CD8-positive, alpha-beta memory T cell (primary cell): ENCODE measurements around the gene PLAC9. TPM values are rescaled to one million over a fixed set of nuclear protein-coding genes. Genes with fewer than 3 reads are reported as not detected.
A peak's percentile ranks its signal among the peaks of the same experiment; 100 is the strongest.

ENCODE experiments used
- CTCF ChIA-PET: fragments of 350-600 bp; sonication (Branson Sonifier 250); formaldehyde crosslinking; loops from one replicate; lab custom pipeline; 2021; ENCODE audit warnings: antibody characterized with exemption; lab: Charles Lee
- POLR2A ChIA-PET: fragments of 350-600 bp; sonication (Branson Sonifier 250); formaldehyde crosslinking; loops from one replicate; lab custom pipeline; 2021; ENCODE audit warnings: antibody characterized with exemption; lab: Charles Lee
- DNase-seq, 5 donors: peaks; one replicate each; pipeline versions ENCODE4 v3.0.0 to v3.0.0-alpha.2; 2020 to 2022; ENCODE audit warnings: mixed read lengths in 1 of 5
- H3K27ac ChIP-seq: one replicate; pipeline ENCODE4 v1.7.0; 2013; ENCODE audit warnings: low read depth, mild to moderate bottlenecking, low read length, moderate library complexity
- H3K27me3 ChIP-seq: 2 replicates; pipeline ENCODE4 v1.7.0; 2013; ENCODE audit warnings: low read length, mild to moderate bottlenecking; ENCODE audit not compliant: insufficient read depth, poor library complexity, severe bottlenecking
- H3K36me3 ChIP-seq: 2 replicates; pipeline ENCODE4 v1.7.0; 2013; ENCODE audit warnings: mild to moderate bottlenecking, low read length, moderate library complexity; ENCODE audit not compliant: insufficient read depth
- H3K4me1 ChIP-seq: 2 replicates; pipeline ENCODE4 v1.7.0; 2013; ENCODE audit warnings: mild to moderate bottlenecking, low read length, moderate library complexity; ENCODE audit not compliant: insufficient read depth
- H3K4me3 ChIP-seq: 2 replicates; pipeline ENCODE4 v1.7.0; 2013; ENCODE audit warnings: mild to moderate bottlenecking, low read length
- H3K9me3 ChIP-seq: 2 replicates; pipeline ENCODE4 v1.7.0; 2013; ENCODE audit warnings: mild to moderate bottlenecking, low read length
- H3K27ac Mint-ChIP-seq, 8 donors: one replicate each; pipeline ENCODE4 v1.8.0; 2020 to 2021; ENCODE audit warnings: mixed read lengths in 8 of 8, mild to moderate bottlenecking in 6 of 8, inconsistent platforms in 3 of 8, moderate library complexity in 3 of 8
- H3K27me3 Mint-ChIP-seq, 2 donors: one replicate each; pipeline ENCODE4 v1.8.0; 2020 to 2021; ENCODE audit warnings: mixed read lengths in 2 of 2, mild to moderate bottlenecking in 1 of 2, moderate library complexity in 1 of 2
- H3K36me3 Mint-ChIP-seq, 3 donors: one replicate each; pipeline ENCODE4 v1.8.0; 2020 to 2021; ENCODE audit warnings: mixed read lengths in 3 of 3, inconsistent platforms in 1 of 3, mild to moderate bottlenecking in 1 of 3
- H3K4me1 Mint-ChIP-seq, 3 donors: one replicate each; pipeline ENCODE4 v1.8.0; 2020 to 2021; ENCODE audit warnings: mixed read lengths in 3 of 3, inconsistent platforms in 1 of 3, mild to moderate bottlenecking in 1 of 3
- H3K4me3 Mint-ChIP-seq, 7 donors: one replicate each; pipeline ENCODE4 v1.8.0; 2020 to 2021; ENCODE audit warnings: mixed read lengths in 7 of 7, mild to moderate bottlenecking in 6 of 7, moderate library complexity in 4 of 7, inconsistent platforms in 2 of 7
- H3K9me3 Mint-ChIP-seq, 5 donors: one replicate each; pipeline ENCODE4 v1.8.0; 2020 to 2022; ENCODE audit warnings: mixed read lengths in 5 of 5, mild to moderate bottlenecking in 3 of 5, moderate library complexity in 2 of 5, inconsistent platforms in 1 of 5
- polyA plus RNA-seq: library from polyadenylated mRNA; unstranded; fragments of 300-500 nt; fragmentation: Illumina TruSeq; gene quantifications from one replicate; pipeline ENCODE4 v1.2.3, GENCODE V29; 2021
- total RNA-seq, 2 experiments: library from RNA; stranded (reverse); gene quantifications; one replicate each; pipeline ENCODE4 v1.2.3, GENCODE V29; 2021

The PLAC9 gene
- total and polyA plus RNA-seq, 3 experiments from 2014 or later = not detected

DNA sequence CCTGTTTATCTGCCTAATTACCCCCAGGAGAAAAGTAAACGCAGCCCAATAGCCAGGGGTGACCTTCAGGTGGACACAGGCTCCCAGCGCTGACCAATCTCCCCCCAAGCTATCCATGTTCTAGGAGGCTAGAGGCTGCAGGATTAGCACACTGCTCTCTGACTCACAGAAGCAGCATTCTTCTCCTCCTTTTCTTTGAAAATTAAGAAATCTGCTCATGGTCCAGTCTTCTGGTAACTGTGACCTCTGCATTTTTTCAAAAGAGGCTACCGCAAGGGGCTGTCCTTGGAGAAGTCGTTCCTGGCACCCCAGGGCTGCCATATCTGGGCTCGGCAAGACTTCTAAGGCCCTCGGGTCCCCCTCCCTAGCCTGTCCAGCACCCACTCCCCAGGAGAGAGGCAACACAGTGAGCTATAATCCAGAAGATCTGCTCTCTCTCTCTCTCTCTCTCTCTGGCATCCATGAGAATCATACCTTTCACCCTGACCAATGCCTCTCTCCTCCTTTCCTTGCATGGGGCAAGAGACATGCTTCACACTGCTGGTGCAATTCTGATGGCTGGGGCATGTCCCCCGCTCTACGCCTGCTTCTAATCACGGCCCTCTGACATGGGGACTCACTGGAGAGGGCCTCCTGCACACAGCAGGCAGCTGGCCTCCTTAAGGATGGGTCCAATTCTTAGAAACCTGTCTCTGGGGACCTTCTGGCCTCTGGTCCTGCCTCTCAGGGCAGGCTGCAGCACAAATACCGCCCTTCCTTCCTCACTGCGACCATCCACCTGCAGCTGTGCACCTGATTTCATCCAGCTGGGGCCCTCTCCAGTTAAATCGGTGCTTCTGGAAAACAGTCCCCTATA lies 45.5 kb downstream of the PLAC9 start:
- H3K27me3 ChIP-seq = no peaks in the 10 kb centered on the region
- ChIA-PET CTCF (interaction anchor here (1.0 to 1.3 kb wide), 2 partner anchors 10 to 26 kb away, joined by 3 to 4 read pairs; no protein-coding TSS in a partner anchor), POLR2A (no interaction called here)
- no peaks in the 10 kb centered on the region for H3K9me3 ChIP-seq
- no peak overlapping the region for H3K27ac ChIP-seq
- peaks cover 5% of the 10 kb centered on the region for H3K36me3 ChIP-seq
- peaks cover 48% of the 10 kb centered on the region for H3K4me1 ChIP-seq
- Mint-ChIP-seq H3K4me3 (no peak overlapping the region), H3K9me3 (no peaks in the 10 kb centered on the region), H3K36me3 (peaks cover 0 to 57% (median 0%) of the 10 kb centered on the region in 3 donors), H3K27ac (peak overlapping the region in 6 of 8 donors; percentile 43 to 72 (median 67)), H3K27me3 (no peaks in the 10 kb centered on the region), H3K4me1 (peaks cover 58 to 75% (median 66%) of the 10 kb centered on the region in 3 donors)
- DNase-seq = peak in 1 of 5 donors; percentile 33
- no peak overlapping the region for H3K4me3 ChIP-seq

DNA sequence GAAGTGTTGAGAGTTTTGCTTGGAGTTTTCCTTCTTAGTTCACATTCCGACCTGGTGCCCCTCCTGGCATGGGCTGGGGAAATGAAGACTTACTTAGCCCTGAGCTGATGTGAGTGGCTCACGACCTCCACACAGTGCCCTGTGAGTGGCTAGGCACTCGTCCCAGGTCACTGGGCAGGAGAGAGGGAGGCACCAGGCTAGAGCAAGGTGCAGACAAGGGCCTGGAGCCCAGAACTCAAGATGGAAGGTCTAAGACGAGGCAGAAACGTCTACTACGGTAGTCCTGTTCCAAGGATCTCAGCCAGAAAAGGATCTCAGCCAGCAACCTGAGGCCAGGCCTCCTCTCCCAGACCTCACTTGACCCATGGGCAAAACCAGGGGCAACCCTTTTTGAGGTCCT lies 50.5 kb downstream of the PLAC9 start:
- H3K27ac ChIP-seq = no peak overlapping the region
- H3K4me1 Mint-ChIP-seq = peaks cover 80 to 98% (median 88%) of the 10 kb centered on the region in 3 donors
- no peaks in the 10 kb centered on the region for H3K36me3 ChIP-seq
- H3K9me3 Mint-ChIP-seq = no peaks in the 10 kb centered on the region
- DNase-seq = peak in 1 of 5 donors; percentile 6
- H3K9me3 ChIP-seq = no peaks in the 10 kb centered on the region
- H3K27ac Mint-ChIP-seq = peak overlapping the region in 3 of 8 donors; percentile 20 to 69 (median 27)
- H3K4me1 ChIP-seq = peaks cover 81% of the 10 kb centered on the region
- POLR2A ChIA-PET = no interaction called here
- CTCF ChIA-PET = no interaction called here
- no peak overlapping the region for H3K4me3 ChIP-seq
- H3K27me3 Mint-ChIP-seq = no peaks in the 10 kb centered on the region
- no peak overlapping the region for H3K4me3 Mint-ChIP-seq
- peaks cover 0 to 49% (median 3%) of the 10 kb centered on the region in 3 donors for H3K36me3 Mint-ChIP-seq
- H3K27me3 ChIP-seq = no peaks in the 10 kb centered on the region

DNA sequence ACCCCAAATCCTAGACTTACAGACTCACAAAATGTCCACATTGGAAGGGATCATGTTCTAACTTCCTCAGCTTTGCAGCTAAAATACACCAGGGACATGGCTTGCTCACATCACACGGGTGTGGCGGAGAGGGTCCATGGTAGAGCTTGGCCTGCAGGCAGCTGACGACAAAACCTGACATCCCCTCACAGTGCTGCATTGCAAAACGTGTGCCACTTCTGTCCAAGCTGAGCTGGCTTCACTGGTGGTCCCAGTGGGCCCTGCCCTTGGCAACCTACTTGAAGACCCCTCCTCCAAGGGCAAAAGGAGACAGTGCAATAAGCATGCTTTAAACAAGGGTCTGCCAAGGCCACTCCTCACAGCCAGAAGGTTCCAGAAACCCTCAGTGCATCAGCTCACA lies 50.9 kb downstream of the PLAC9 start:
- CTCF ChIA-PET = interaction anchor here (2.6 to 3.0 kb wide), 2 partner anchors 21 to 39 kb away, joined by 7 to 10 read pairs; no protein-coding TSS in a partner anchor
- Histone ChIP-seq H3K27me3 (no peaks in the 10 kb centered on the region), H3K4me3 (no peak overlapping the region), H3K9me3 (no peaks in the 10 kb centered on the region), H3K4me1 (peaks cover 81% of the 10 kb centered on the region), H3K27ac (no peak overlapping the region), H3K36me3 (no peaks in the 10 kb centered on the region)
- peaks cover 80 to 98% (median 88%) of the 10 kb centered on the region in 3 donors for H3K4me1 Mint-ChIP-seq
- peaks cover 0 to 48% (median 3%) of the 10 kb centered on the region in 3 donors for H3K36me3 Mint-ChIP-seq
- no peak overlapping the region for H3K4me3 Mint-ChIP-seq
- DNase-seq = peak in 1 of 5 donors; percentile 8
- no peaks in the 10 kb centered on the region for H3K27me3 Mint-ChIP-seq
- H3K27ac Mint-ChIP-seq = peak overlapping the region in 3 of 8 donors; percentile 20 to 69 (median 28)
- POLR2A ChIA-PET = no interaction called here
- no peaks in the 10 kb centered on the region for H3K9me3 Mint-ChIP-seq

DNA sequence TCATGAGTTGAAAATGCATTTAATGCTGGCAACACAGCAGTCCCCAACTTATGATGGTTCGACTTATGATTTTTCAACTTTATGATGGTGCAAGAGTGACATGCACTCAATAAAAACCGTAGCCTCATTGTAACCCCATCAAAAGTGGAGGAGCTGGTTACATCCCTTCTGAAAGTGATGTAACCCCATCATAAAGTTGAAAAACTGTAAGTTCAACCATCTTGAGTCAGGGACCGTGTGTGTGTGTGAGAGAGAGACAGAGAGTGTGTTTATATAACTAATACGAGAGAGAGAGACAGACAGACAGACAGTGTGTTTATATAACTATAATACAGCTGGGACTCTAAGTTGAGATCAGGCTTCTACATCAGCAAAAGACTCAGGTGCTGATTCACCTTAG lies 51.8 kb downstream of the PLAC9 start:
- no peaks in the 10 kb centered on the region for H3K27me3 ChIP-seq
- no peak for DNase-seq
- ChIA-PET POLR2A (interaction anchor here (0.9 kb wide), 1 partner anchor 21 kb away, joined by 3 read pairs; the partner anchor contains the start of gene ANXA11), CTCF (interaction anchor here (1.2 to 3.0 kb wide), 3 partner anchors 12 to 40 kb away, joined by 3 to 10 read pairs (median 7); no protein-coding TSS in a partner anchor)
- no peak overlapping the region for H3K4me3 ChIP-seq
- H3K9me3 Mint-ChIP-seq = no peaks in the 10 kb centered on the region
- no peaks in the 10 kb centered on the region for H3K9me3 ChIP-seq
- H3K27ac ChIP-seq = no peak overlapping the region
- no peaks in the 10 kb centered on the region for H3K27me3 Mint-ChIP-seq
- peak overlapping the region in 5 of 8 donors; percentile 2 to 64 (median 28) for H3K27ac Mint-ChIP-seq
- H3K4me1 ChIP-seq = peaks cover 81% of the 10 kb centered on the region
- H3K4me3 Mint-ChIP-seq = no peak overlapping the region
- H3K36me3 Mint-ChIP-seq = peaks cover 0 to 41% (median 3%) of the 10 kb centered on the region in 3 donors
- peaks cover 80 to 98% (median 88%) of the 10 kb centered on the region in 3 donors for H3K4me1 Mint-ChIP-seq
- H3K36me3 ChIP-seq = no peaks in the 10 kb centered on the region

DNA sequence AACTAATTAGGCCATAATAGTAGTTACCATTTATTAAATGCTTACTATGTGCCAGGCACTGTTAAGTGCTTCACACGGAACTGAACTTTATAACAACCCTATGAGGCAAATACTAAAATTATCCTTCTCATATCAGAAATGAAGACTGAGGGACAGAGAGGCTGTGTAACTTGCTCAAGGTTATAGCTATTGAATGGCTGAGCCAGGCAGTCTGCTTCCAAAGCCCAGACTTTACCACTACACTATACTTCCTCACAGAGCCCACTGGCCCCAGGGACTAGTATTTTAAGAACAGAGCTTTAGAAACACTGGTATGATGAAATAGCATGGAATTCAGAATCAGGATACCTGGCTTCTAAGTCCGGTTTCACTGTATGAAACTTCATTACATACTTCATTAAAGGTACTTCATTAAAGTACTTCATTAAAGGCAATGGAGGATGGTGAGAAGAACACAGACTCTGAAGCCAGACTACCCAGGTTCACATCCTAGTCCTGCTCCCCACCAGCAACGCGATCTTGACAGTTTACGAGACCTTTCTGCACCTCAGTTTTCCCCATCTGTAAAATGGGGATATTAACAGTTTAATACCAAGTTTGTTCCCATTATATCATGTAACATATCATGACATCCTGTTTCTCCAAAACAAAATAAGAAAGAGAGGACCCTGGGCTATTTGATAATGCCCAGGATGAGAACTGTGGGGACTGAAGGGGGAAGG lies 53.2 kb downstream of the PLAC9 start:
- Histone ChIP-seq H3K36me3 (no peaks in the 10 kb centered on the region), H3K27me3 (no peaks in the 10 kb centered on the region), H3K27ac (no peak overlapping the region), H3K9me3 (no peaks in the 10 kb centered on the region), H3K4me1 (peaks cover 81% of the 10 kb centered on the region), H3K4me3 (no peak overlapping the region)
- CTCF ChIA-PET = interaction anchor here (1.2 to 3.0 kb wide), 3 partner anchors 11 to 41 kb away, joined by 3 to 10 read pairs (median 7); no protein-coding TSS in a partner anchor
- no peak for DNase-seq
- Mint-ChIP-seq H3K4me1 (peaks cover 78 to 93% (median 84%) of the 10 kb centered on the region in 3 donors), H3K9me3 (no peaks in the 10 kb centered on the region), H3K4me3 (peak overlapping the region in 1 of 7 donors; percentile 34), H3K27ac (peak overlapping the region; percentile 36 to 94 (median 77)), H3K36me3 (peaks cover 0 to 32% (median 3%) of the 10 kb centered on the region in 3 donors), H3K27me3 (no peaks in the 10 kb centered on the region)
- POLR2A ChIA-PET = interaction anchor here (0.9 kb wide), 2 partner anchors 19 to 20 kb away, joined by 3 read pairs; partner anchors contain the start of gene ANXA11

DNA sequence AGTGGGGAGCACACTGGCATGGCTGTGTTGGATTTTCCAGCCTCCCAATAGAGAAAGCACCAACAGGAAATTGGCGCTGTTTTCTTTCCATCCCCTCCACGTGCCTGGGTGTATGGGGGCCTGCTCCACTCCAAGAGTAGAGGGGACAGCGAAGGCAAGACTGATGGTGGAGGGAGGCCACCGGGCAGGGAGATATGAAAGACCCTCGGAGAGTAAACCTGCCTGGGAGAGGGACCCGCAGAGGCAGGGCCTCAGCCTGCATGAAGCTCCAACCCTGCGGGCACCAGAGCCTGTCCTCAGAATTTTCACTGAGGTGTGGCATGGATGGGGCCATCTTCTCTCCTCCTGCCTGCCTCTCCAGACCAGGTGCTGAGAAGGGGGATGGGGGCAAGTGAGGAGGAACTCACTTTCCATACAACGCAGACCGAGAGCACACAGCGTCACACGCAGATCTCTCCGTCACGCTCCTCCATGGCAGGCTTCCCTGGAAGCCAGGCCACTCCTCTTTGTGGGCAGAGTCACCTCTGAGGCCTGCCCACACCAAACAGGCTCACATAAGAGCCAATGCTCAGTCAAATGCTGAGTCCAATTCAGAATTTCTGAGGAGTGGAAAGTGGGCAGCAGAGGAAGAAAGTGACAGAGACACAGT lies 54.0 kb downstream of the PLAC9 start:
- H3K9me3 Mint-ChIP-seq = no peaks in the 10 kb centered on the region
- ChIA-PET POLR2A (interaction anchor here (0.6 to 2.4 kb wide), 5 partner anchors 10 to 300 kb away, joined by 3 to 66 read pairs (median 5); partner anchors contain the start of gene ANXA11), CTCF (interaction anchor here (1.5 to 3.0 kb wide), 6 partner anchors 11 to 42 kb away, joined by 5 to 50 read pairs (median 8); partner anchors contain the start of gene ANXA11)
- Histone ChIP-seq H3K27ac (peak overlapping the region; percentile 72), H3K9me3 (no peaks in the 10 kb centered on the region), H3K4me3 (peak overlapping the region; percentile 54), H3K36me3 (no peaks in the 10 kb centered on the region), H3K4me1 (peaks cover 87% of the 10 kb centered on the region), H3K27me3 (no peaks in the 10 kb centered on the region)
- peak overlapping the region in 1 of 7 donors; percentile 37 for H3K4me3 Mint-ChIP-seq
- peak in 1 of 5 donors; percentile 44 for DNase-seq
- H3K27ac Mint-ChIP-seq = peak overlapping the region; percentile 35 to 94 (median 90)
- H3K27me3 Mint-ChIP-seq = no peaks in the 10 kb centered on the region
- H3K36me3 Mint-ChIP-seq = peaks cover 0 to 31% (median 3%) of the 10 kb centered on the region in 3 donors
- peaks cover 77 to 91% (median 83%) of the 10 kb centered on the region in 3 donors for H3K4me1 Mint-ChIP-seq

DNA sequence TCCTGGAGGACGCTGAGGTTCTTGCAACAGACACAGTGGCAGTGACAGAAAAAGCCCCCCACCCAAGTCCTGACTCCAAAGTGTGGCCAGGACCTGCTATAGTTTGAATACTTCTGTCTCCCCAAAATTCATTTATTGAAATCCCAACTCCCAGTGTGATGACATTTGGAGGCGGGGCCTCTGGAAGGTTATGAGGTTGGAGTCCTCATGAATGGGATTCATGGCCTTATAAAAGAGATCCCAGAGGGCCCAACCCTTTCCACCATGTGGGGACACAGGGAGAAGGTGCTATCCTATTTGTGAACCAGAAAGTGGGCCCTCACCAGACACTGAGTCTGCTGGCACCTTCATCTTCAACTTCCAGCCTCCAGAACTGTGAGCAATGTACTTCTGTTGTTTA lies 54.5 kb downstream of the PLAC9 start:
- H3K9me3 ChIP-seq = no peaks in the 10 kb centered on the region
- H3K4me3 ChIP-seq = peak overlapping the region; percentile 54
- peaks cover 89% of the 10 kb centered on the region for H3K4me1 ChIP-seq
- H3K27ac ChIP-seq = peak overlapping the region; percentile 72
- Mint-ChIP-seq H3K27me3 (no peaks in the 10 kb centered on the region), H3K4me1 (peaks cover 77 to 91% (median 83%) of the 10 kb centered on the region in 3 donors), H3K4me3 (peak overlapping the region; percentile 66 to 87 (median 75)), H3K27ac (peak overlapping the region; percentile 85 to 94 (median 92)), H3K9me3 (no peaks in the 10 kb centered on the region), H3K36me3 (peaks cover 0 to 26% (median 3%) of the 10 kb centered on the region in 3 donors)
- CTCF ChIA-PET = interaction anchor here (1.2 to 2.5 kb wide), 6 partner anchors 11 to 129 kb away, joined by 3 to 50 read pairs (median 10); partner anchors contain the start of gene ANXA11
- H3K27me3 ChIP-seq = no peaks in the 10 kb centered on the region
- no peak for DNase-seq
- POLR2A ChIA-PET = interaction anchor here (0.6 to 2.4 kb wide), 6 partner anchors 9 to 299 kb away, joined by 3 to 66 read pairs (median 8); partner anchors contain the start of gene ANXA11
- no peaks in the 10 kb centered on the region for H3K36me3 ChIP-seq
